ENCODE data around the gene CRHBP. TPM values are rescaled to one million over a fixed set of nuclear protein-coding genes. Genes with fewer than 3 reads are reported as not detected.

Gene CRHBP
- total RNA-seq, 1 experiment from 2014 or later, result not detected

- no peak for ATAC-seq
- Mint-ChIP-seq H3K36me3 (no peaks in the 10 kb centered on the region), H3K27ac (no peak overlapping the region), H3K9me3 (no peaks in the 10 kb centered on the region), H3K4me3 (no peak overlapping the region), H3K4me1 (no peaks in the 10 kb centered on the region), H3K27me3 (ENCODE audit: low read depth) (no peaks in the 10 kb centered on the region)
- DNase-seq (ENCODE audit: low spot score), result no peak
- ChIA-PET POLR2A (no interaction called here), CTCF (no interaction called here)
- TF ChIP-seq IRF1 (CRISPR knock-in tag; IDR thresholded peaks at IDR 0.05), result no peak
- TF ChIP-seq FOXP1 (CRISPR knock-in tag; IDR thresholded peaks at IDR 0.05; ENCODE audit: borderline replicate concordance), result no peak
- TF ChIP-seq EMX1 (CRISPR knock-in tag; IDR thresholded peaks at IDR 0.05), result no peak
- TF ChIP-seq ATF3 (CRISPR knock-in tag; conservative IDR thresholded peaks at IDR 0.05), result no peak
- no peak for TF ChIP-seq ELF4 (CRISPR knock-in tag; IDR thresholded peaks at IDR 0.05; ENCODE audit: low read depth)
- no peak for TF ChIP-seq ZNF121 (CRISPR knock-in tag; IDR thresholded peaks at IDR 0.05)
- TF ChIP-seq TCF7 (CRISPR knock-in tag; IDR thresholded peaks at IDR 0.05; ENCODE audit: low read depth), result no peak
- no peak for TF ChIP-seq JUN (CRISPR knock-in tag; IDR thresholded peaks at IDR 0.05)
- no peak for TF ChIP-seq ZBTB43 (CRISPR knock-in tag; IDR thresholded peaks at IDR 0.05)
- no peak for TF ChIP-seq SP1 (CRISPR knock-in tag; conservative IDR thresholded peaks at IDR 0.05)
- TF ChIP-seq AR (CRISPR knock-in tag; IDR thresholded peaks at IDR 0.05), result no peak
- no peak for TF ChIP-seq CREM (CRISPR knock-in tag; IDR thresholded peaks at IDR 0.05)
- TF ChIP-seq NR2C2 (CRISPR knock-in tag; IDR thresholded peaks at IDR 0.05), result no peak
These were observed 21.9 kb downstream of the CRHBP start for GRCh38 chr5:76974785-76975184.

- no peak for DNase-seq (ENCODE audit: low spot score)
- ChIA-PET CTCF (no interaction called here), POLR2A (no interaction called here)
- H3K36me3 Mint-ChIP-seq, result no peaks in the 10 kb centered on the region
- no peaks in the 10 kb centered on the region for H3K27me3 Mint-ChIP-seq (ENCODE audit: low read depth)
- no peak for ATAC-seq
- TF ChIP-seq ZNF423 (CRISPR knock-in tag; IDR thresholded peaks at IDR 0.05) (no peak), RORB (CRISPR knock-in tag; IDR thresholded peaks at IDR 0.05) (no peak), ZNF281 (CRISPR knock-in tag; IDR thresholded peaks at IDR 0.05) (no peak)
- H3K4me1 Mint-ChIP-seq, result no peaks in the 10 kb centered on the region
- H3K9me3 Mint-ChIP-seq, result peaks cover 5% of the 10 kb centered on the region; the same call in 1 of the 2 replicates
- no peak overlapping the region for H3K27ac Mint-ChIP-seq
- no peak overlapping the region for H3K4me3 Mint-ChIP-seq
These were observed 26.0 kb downstream of the CRHBP start for GRCh38 chr5:76978869-76979268.
